ENCODE results near the gene PABPC1L.

Gene PABPC1L

DNA sequence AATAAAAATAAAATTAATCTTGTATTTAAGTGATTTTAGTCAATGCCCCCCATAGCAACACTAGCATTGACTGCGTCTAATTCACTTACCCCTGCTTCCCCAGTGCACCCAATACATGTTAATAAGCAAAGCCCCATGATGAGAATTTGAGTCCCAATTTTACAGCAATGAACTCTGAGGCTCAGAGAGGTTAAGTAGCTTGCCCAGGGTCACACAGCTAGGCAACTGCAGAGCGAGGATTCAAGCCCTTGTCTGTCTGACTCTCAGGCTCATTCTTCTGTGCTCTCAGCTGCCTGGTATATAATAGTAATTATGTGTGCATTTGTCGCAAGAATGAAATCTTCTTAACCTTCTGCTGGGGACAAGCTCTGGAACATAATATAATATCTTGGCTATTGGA, 8.5 kb downstream of the PABPC1L start:
- Mint-ChIP-seq H3K4me1 (no peaks in the 10 kb centered on the region), H3K36me3 (ENCODE audit: low read depth) (peaks cover 39% of the 10 kb centered on the region), H3K27me3 (ENCODE audit: low read depth, poor library complexity) (no peaks in the 10 kb centered on the region), H3K27ac (peak overlapping the region; percentile 45), H3K4me3 (no peak overlapping the region), H3K9me3 (no peaks in the 10 kb centered on the region)
- DNase-seq = no peak
- TF ChIP-seq, protein P1, sequence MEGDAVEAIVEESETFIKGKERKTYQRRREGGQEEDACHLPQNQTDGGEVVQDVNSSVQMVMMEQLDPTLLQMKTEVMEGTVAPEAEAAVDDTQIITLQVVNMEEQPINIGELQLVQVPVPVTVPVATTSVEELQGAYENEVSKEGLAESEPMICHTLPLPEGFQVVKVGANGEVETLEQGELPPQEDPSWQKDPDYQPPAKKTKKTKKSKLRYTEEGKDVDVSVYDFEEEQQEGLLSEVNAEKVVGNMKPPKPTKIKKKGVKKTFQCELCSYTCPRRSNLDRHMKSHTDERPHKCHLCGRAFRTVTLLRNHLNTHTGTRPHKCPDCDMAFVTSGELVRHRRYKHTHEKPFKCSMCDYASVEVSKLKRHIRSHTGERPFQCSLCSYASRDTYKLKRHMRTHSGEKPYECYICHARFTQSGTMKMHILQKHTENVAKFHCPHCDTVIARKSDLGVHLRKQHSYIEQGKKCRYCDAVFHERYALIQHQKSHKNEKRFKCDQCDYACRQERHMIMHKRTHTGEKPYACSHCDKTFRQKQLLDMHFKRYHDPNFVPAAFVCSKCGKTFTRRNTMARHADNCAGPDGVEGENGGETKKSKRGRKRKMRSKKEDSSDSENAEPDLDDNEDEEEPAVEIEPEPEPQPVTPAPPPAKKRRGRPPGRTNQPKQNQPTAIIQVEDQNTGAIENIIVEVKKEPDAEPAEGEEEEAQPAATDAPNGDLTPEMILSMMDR (IDR thresholded peaks at IDR 0.05) = no peak

DNA sequence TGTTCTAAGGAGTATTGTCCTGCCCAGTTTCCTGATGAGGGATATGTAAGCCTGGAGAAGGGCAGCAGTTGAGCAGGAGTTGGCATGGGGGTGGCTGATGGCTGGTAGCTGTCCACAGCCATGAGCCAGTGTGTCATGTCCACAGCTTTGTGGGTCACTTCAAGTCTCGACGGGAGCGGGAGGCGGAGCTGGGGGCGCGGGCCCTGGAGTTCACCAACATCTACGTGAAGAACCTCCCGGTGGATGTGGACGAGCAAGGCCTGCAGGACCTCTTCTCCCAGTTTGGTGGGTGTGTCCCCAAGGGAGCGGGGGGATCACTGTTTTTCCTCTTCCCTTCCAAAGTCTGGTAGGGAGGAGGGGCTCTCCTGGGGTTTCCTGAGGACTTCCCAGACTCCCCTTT, 8.9 kb downstream of the PABPC1L start:
- no peak for DNase-seq
- no peaks in the 10 kb centered on the region for H3K4me1 Mint-ChIP-seq
- H3K9me3 Mint-ChIP-seq = no peaks in the 10 kb centered on the region
- H3K27ac Mint-ChIP-seq = no peak overlapping the region
- peaks cover 34% of the 10 kb centered on the region for H3K36me3 Mint-ChIP-seq (ENCODE audit: low read depth)
- TF ChIP-seq, protein P1 (IDR thresholded peaks at IDR 0.05) = no peak
- H3K4me3 Mint-ChIP-seq = no peak overlapping the region
- H3K27me3 Mint-ChIP-seq (ENCODE audit: low read depth, poor library complexity) = no peaks in the 10 kb centered on the region

DNA sequence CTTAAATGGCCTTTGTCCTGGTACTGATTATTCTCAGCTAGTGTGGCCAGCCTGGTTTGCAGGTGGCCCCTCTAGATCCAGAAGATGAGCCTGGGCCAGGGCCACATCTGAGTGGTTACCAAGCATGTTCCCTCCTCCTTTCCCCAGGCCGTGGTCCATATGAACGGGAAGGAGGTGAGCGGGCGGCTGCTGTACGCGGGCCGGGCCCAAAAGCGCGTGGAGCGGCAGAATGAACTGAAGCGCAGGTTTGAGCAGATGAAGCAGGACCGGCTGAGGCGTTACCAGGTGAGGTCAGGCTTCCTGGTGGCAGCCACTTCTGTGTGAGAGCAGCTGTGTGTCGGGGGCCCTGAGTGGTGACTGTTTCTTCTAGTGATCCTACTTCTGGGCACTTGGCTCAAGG, 11.6 kb downstream of the PABPC1L start:
- no peak overlapping the region for H3K27ac Mint-ChIP-seq
- no peak overlapping the region for H3K4me3 Mint-ChIP-seq
- H3K27me3 Mint-ChIP-seq (ENCODE audit: low read depth, poor library complexity) = no peaks in the 10 kb centered on the region
- peaks cover 32% of the 10 kb centered on the region for H3K36me3 Mint-ChIP-seq (ENCODE audit: low read depth)
- DNase-seq = no peak
- TF ChIP-seq, protein P1 (IDR thresholded peaks at IDR 0.05) = no peak
- no peaks in the 10 kb centered on the region for H3K9me3 Mint-ChIP-seq
- H3K4me1 Mint-ChIP-seq = no peaks in the 10 kb centered on the region

DNA sequence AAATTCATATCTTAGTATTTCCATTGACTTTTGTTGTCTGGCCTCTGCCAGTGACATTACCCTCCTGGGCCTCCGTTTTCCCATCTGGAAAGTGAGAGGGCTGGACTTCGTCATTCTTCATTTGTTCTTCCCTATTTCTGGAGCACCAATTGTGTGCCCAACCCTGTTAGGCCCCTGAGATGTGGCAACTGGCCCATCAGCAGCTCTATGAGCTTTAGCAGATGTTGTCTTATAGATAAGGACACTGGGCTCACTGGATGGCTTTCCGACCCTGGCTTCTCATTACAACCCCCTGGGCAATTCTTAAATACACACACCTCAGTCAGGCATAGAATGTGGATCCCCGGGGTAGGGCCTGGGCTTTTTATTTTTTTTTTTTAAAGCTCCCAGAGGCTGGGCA, 14.7 kb downstream of the PABPC1L start:
- H3K27me3 Mint-ChIP-seq (ENCODE audit: low read depth, poor library complexity) = no peaks in the 10 kb centered on the region
- TF ChIP-seq, protein P1 (IDR thresholded peaks at IDR 0.05) = no peak
- peak overlapping the region; percentile 18 for H3K27ac Mint-ChIP-seq
- H3K4me3 Mint-ChIP-seq = no peak overlapping the region
- no peak for DNase-seq
- H3K9me3 Mint-ChIP-seq = no peaks in the 10 kb centered on the region
- H3K4me1 Mint-ChIP-seq = no peaks in the 10 kb centered on the region
- H3K36me3 Mint-ChIP-seq (ENCODE audit: low read depth) = peaks cover 20% of the 10 kb centered on the region

DNA sequence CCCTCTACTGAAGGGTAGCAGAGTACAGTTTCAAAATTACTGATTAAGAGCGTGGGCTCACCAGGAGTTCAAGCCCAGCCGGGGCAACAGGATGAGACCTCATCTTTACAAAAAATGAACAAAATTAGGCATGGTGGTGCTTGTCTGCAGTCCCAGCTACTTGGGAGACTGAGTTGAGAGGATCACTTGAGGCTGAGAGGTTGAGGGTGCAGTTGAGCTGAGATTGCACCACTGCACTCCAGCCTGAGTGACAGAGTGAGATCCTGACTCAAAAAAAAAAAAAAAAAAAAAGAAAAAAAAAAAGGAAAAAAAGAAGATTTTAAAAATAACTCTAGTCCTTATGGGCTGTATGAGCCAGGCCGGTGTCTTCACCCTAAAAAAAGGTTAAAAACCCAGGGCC, 18.7 kb downstream of the PABPC1L start:
- H3K4me3 Mint-ChIP-seq = no peak overlapping the region
- H3K27ac Mint-ChIP-seq = no peak overlapping the region
- TF ChIP-seq, protein P1 (IDR thresholded peaks at IDR 0.05) = no peak
- DNase-seq = no peak
- H3K9me3 Mint-ChIP-seq = no peaks in the 10 kb centered on the region
- no peaks in the 10 kb centered on the region for H3K4me1 Mint-ChIP-seq
- no peaks in the 10 kb centered on the region for H3K27me3 Mint-ChIP-seq (ENCODE audit: low read depth, poor library complexity)
- H3K36me3 Mint-ChIP-seq (ENCODE audit: low read depth) = peaks cover 28% of the 10 kb centered on the region

DNA sequence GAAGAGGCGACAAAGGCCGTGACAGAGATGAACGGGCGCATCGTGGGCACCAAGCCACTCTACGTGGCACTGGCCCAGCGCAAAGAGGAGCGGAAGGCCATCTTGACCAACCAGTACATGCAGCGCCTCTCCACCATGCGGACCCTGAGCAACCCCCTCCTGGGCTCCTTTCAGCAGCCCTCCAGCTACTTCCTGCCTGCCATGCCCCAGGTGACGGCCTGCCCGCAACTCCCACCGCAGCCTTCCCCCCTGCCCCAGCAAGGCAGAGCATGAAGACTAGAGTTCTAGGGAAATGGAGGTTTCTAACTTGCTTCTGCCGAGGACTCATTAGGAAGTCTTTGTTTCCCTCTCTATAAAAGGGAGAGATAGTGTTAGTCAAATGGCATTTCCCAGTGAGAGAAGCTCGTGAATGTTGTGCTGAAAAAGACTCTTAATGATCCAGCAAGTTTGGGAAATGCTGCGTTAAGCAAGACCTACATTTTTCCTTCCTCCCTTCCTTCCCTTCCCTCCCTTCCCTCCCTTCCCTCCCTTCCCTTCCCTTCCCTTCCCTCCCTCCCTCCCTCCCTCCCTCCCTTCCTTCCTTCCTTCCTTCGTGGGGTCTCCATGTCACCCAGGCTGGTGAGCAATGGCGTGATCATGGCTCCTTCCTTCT, 20.8 kb downstream of the PABPC1L start:
- peaks cover 24% of the 10 kb centered on the region for H3K36me3 Mint-ChIP-seq (ENCODE audit: low read depth)
- H3K4me1 Mint-ChIP-seq = no peaks in the 10 kb centered on the region
- TF ChIP-seq, protein P1 (IDR thresholded peaks at IDR 0.05) = no peak
- no peak overlapping the region for H3K4me3 Mint-ChIP-seq
- no peaks in the 10 kb centered on the region for H3K27me3 Mint-ChIP-seq (ENCODE audit: low read depth, poor library complexity)
- no peak for DNase-seq
- peak overlapping the region; percentile 54 for H3K27ac Mint-ChIP-seq
- no peaks in the 10 kb centered on the region for H3K9me3 Mint-ChIP-seq
